Activated T-helper 17 cell treated with anti-CD3 and anti-CD28 coated beads, Interleukin-2, amount 50 U/mL, for 72 hours (primary cell): ENCODE measurements around the gene PCSK7. TPM values are rescaled to one million over a fixed set of nuclear protein-coding genes. Genes with fewer than 3 reads are reported as not detected.

Source experiments
- ATAC-seq: fragments of 150-1000 bp; cut with Tn5 transposase; replicated peaks from 2 replicates; pipeline ENCODE4 v1.10.0; 2021; ENCODE audit warnings: mild to moderate bottlenecking, moderate library complexity
- H3K27ac Mint-ChIP-seq: one replicate; pipeline ENCODE4 v1.8.0; 2022; ENCODE audit warnings: mixed read lengths
- H3K27me3 Mint-ChIP-seq: one replicate; pipeline ENCODE4 v1.8.0; 2022; ENCODE audit warnings: mixed read lengths
- H3K36me3 Mint-ChIP-seq: one replicate; pipeline ENCODE4 v1.8.0; 2022; ENCODE audit warnings: low read depth, mild to moderate bottlenecking, mixed read lengths
- H3K4me1 Mint-ChIP-seq: one replicate; pipeline ENCODE4 v1.8.0; 2022; ENCODE audit warnings: mixed read lengths
- H3K4me3 Mint-ChIP-seq: one replicate; pipeline ENCODE4 v1.8.0; 2022; ENCODE audit warnings: mild to moderate bottlenecking, mixed read lengths
- H3K9me3 Mint-ChIP-seq: one replicate; pipeline ENCODE4 v1.8.0; 2022; ENCODE audit warnings: mixed read lengths
- total RNA-seq, 2 donors: library from RNA; stranded (reverse); gene quantifications; one replicate each; pipeline ENCODE4 v1.2.3, GENCODE V29; 2022

PCSK7 gene
- total RNA-seq, 2 donors from 2014 or later, result 101 to 106 TPM

DNA sequence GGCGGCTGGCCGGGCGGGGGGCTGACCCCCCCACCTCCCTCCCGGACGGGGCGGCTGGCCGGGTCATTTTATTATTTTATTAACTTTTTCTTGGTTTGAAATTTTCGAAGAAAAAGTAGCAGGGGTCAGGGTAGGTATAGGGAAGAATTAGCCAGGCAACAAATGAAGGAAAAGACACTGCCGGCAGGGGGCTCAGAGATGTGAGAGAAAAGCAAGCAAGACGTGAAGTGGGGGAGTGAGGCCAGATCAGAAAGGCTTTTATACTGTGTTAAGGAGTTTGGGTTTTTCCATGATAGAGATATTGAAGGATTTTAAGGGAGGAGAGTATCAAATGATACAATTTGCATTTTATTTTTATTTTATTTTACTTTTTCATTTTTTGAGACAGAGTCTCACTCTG, 19.6 kb upstream of the PCSK7 start:
- Mint-ChIP-seq H3K27ac (no peak overlapping the region), H3K4me1 (peaks cover 5% of the 10 kb centered on the region), H3K4me3 (no peak overlapping the region), H3K27me3 (no peaks in the 10 kb centered on the region), H3K9me3 (no peaks in the 10 kb centered on the region), H3K36me3 (peaks cover 74% of the 10 kb centered on the region)
- ATAC-seq, result no peak

GRCh38 chr11:117249571-117249970, 17.7 kb upstream of the PCSK7 start:
- Mint-ChIP-seq H3K36me3 (peaks cover 81% of the 10 kb centered on the region), H3K4me3 (no peak overlapping the region), H3K27me3 (no peaks in the 10 kb centered on the region), H3K9me3 (no peaks in the 10 kb centered on the region), H3K27ac (peak overlapping the region; percentile 10), H3K4me1 (no peaks in the 10 kb centered on the region)
- no peak for ATAC-seq

DNA sequence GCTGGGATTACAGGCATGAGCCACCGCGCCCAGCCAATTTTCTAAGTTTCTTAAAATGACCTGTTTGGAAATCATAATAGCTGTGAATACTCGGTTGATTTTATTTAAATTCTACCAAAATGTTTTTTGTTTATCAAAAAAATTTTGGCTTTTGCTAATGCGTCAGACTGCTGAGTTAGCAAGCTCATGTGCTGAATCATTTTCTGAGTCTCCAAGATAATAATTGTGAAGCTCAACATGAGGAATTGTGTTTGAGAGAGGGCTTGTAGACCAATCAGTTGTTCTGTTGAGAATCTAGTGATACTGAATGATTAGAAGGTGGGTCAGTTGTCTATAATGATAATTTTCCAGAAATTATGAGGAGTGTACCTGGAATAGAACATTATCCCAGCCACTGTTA, 16.5 kb upstream of the PCSK7 start:
- Mint-ChIP-seq H3K4me3 (no peak overlapping the region), H3K36me3 (peaks cover 80% of the 10 kb centered on the region), H3K27ac (no peak overlapping the region), H3K9me3 (no peaks in the 10 kb centered on the region), H3K27me3 (no peaks in the 10 kb centered on the region), H3K4me1 (no peaks in the 10 kb centered on the region)
- no peak for ATAC-seq

DNA sequence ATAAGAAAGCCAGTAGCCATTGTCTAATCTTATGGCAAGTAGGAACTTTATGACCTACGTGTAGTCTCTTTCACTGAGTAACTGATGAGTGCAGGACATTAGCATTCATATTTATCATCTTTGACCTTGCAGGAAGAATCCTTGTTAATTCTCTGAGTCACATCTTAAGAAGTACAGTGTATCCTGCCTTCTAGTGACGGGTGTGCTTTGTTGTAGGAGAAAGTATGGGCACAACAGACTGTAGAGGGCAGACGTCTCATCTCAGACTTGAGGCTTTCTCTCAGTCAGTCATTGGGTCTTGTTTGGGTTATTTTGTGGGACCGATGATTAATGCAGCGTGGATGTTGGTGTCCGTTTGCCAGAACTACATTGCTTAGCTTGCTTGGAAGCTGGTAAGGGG, 7.4 kb upstream of the PCSK7 start:
- Mint-ChIP-seq H3K27me3 (no peaks in the 10 kb centered on the region), H3K4me3 (no peak overlapping the region), H3K27ac (peak overlapping the region; percentile 67), H3K4me1 (no peaks in the 10 kb centered on the region), H3K36me3 (peaks cover 48% of the 10 kb centered on the region), H3K9me3 (no peaks in the 10 kb centered on the region)
- ATAC-seq, result no peak

GRCh38 chr11:117238221-117238620, 6.3 kb upstream of the PCSK7 start:
- Mint-ChIP-seq H3K27me3 (no peaks in the 10 kb centered on the region), H3K36me3 (peaks cover 39% of the 10 kb centered on the region), H3K27ac (peak overlapping the region; percentile 67), H3K4me1 (peaks cover 5% of the 10 kb centered on the region), H3K4me3 (no peak overlapping the region), H3K9me3 (no peaks in the 10 kb centered on the region)
- ATAC-seq, result peak; percentile 92

GRCh38 chr11:117232911-117233409, 1.1 kb upstream of the PCSK7 start:
- no peaks in the 10 kb centered on the region for H3K27me3 Mint-ChIP-seq
- H3K9me3 Mint-ChIP-seq, result no peaks in the 10 kb centered on the region
- peaks cover 42% of the 10 kb centered on the region for H3K36me3 Mint-ChIP-seq
- peaks cover 28% of the 10 kb centered on the region for H3K4me1 Mint-ChIP-seq
- ATAC-seq, result no peak
- H3K27ac Mint-ChIP-seq, result peak overlapping the region; percentile 87
- H3K4me3 Mint-ChIP-seq, result peak overlapping the region; percentile 89

DNA sequence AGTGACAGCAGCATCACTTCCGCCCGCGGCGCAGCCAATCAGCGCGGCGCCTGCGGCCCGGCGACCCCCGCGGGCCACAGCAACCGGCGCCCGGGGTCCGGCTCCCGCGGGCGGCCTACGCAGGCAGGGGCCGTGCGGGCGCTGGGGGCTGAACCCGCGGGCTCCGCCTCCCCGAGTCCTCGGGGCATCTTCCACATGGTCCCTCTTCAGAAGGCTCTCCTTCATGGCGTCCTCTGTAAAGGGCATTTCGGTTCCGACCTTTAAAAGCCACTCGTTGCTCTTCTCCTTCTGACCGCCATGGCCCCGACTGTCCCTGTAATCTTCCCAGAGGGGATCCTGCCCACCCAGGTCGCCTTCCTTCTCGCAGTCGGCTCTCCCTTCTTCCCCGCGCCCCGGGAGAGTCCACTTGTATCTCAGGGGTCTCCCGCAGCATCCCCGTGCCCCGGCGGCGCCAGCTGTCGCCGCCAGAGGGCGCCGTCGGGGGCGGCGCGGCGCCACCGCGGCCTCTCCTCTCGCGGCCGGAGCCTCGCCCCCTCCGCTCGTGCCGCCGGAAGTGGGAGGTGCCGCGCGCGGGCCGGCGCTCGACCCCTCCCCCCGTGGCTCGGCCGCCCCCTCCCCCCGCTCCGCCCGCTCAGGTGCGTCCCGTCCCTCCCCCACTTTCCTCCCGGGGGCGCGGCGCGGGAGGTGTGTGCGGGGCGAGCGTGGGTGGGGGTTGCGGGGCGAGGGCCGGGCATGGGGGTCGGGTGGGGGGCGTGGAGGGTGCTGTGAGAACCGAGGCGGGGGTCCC, 412 bp upstream of the PCSK7 start, which contains the start of gene RNF214:
Gene RNF214, plus strand, starts transcription at position 580 of the 787 bp plus-strand sequence. CDS start 1,602 bp downstream, outside the sequence.
- Mint-ChIP-seq H3K27me3 (no peaks in the 10 kb centered on the region), H3K27ac (peak within 1 kb of the TSS; percentile 98), H3K4me3 (peak within 1 kb of the TSS; percentile 89), H3K4me1 (peaks cover 29% of the 10 kb centered on the region), H3K36me3 (peaks cover 48% of the 10 kb centered on the region), H3K9me3 (no peaks in the 10 kb centered on the region)
- ATAC-seq, result peak; percentile 76

DNA sequence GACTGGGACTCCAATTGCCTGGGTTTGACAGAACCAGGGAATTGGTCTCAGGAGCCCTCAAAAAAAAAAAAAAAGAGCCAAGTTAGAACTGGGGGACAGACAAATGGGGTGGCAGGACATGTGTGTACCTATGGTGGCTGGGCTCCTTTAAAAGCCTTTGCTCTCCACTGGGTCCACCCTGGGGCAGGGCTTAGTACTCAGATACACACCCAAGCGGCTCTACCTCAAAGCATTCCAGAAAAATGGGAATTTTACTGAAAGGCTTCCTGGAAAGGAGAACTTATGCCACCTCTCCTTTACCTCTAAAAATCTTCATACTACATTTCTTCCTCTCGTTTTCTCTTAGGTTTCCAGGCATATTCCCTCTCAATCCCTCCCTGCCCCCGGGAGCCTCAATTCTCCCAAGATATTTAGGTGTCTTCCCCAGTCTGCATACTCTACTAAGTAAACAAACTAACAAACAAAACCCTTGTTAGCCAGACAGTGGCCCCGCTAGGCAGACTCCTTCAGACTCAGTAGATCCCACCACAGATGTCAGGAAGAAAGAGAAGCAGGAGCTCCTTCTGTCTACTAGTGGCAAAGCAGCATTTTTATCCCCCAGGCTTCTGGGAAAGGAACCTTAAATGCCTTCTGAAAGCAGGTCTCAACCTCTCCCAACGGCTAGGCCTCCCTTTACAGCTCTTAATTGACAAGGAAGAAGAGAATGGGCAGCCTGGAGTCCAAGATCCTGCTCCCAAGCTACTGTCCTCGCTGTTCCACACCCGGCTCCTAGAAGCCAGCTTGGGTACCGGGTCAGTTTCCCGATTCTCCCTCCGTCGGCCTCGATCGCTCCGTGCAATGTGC, 653 bp downstream of the PCSK7 start:
- no peaks in the 10 kb centered on the region for H3K9me3 Mint-ChIP-seq
- peak overlapping the region; percentile 98 for H3K27ac Mint-ChIP-seq
- H3K27me3 Mint-ChIP-seq, result no peaks in the 10 kb centered on the region
- H3K36me3 Mint-ChIP-seq, result peaks cover 59% of the 10 kb centered on the region
- peaks cover 33% of the 10 kb centered on the region for H3K4me1 Mint-ChIP-seq
- peak overlapping the region; percentile 89 for H3K4me3 Mint-ChIP-seq
- no peak for ATAC-seq

- H3K4me1 Mint-ChIP-seq, result peaks cover 33% of the 10 kb centered on the region
- ATAC-seq, result peak; percentile 68
- H3K27ac Mint-ChIP-seq, result peak overlapping the region; percentile 98
- peak overlapping the region; percentile 89 for H3K4me3 Mint-ChIP-seq
- no peaks in the 10 kb centered on the region for H3K27me3 Mint-ChIP-seq
- no peaks in the 10 kb centered on the region for H3K9me3 Mint-ChIP-seq
- peaks cover 67% of the 10 kb centered on the region for H3K36me3 Mint-ChIP-seq
Measured at GRCh38 chr11:117230286-117230961, 1.4 kb downstream of the PCSK7 start.

DNA sequence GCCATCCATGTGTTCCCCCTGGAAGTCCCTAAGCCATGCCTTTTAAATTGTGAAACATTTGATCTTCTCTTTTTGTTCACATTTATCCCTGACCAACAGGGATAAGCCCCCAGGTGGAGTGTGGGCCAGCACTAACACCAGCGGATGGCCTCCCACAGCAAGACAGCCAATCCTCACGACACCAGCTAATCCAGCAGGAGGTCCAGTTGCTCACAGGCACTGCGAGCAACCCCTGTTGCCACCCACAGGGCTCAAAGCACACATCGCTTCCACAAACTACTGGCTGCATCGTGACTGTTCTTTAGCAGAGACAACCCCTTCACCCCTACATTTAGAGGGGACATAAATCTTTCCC, 2.0 kb downstream of the PCSK7 start:
- H3K4me1 Mint-ChIP-seq, result peaks cover 33% of the 10 kb centered on the region

DNA sequence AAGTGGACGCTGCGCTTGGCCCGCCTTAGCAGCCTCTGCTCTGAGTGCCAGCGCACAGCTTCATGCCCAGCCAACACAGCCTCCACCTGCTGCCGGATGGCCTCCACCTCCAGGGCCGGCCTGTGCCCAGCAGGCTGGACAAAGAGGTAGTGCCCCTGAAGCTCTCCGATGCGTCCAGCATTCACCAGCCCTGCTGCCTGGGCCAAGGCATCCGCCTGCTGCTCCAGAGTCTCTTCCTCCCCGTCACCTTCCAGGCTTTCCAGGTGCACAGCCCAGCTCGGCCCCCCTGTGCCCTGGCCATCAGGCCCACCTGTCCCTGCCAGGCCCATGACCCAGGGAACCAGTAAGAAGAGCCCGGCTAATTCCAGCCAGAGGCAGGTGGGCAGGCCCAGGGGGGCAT, 2.5 kb downstream of the PCSK7 start:
- peaks cover 33% of the 10 kb centered on the region for H3K4me1 Mint-ChIP-seq
- H3K9me3 Mint-ChIP-seq, result no peaks in the 10 kb centered on the region
- peak overlapping the region; percentile 98 for H3K27ac Mint-ChIP-seq
- H3K4me3 Mint-ChIP-seq, result peak overlapping the region; percentile 89
- ATAC-seq, result no peak
- peaks cover 77% of the 10 kb centered on the region for H3K36me3 Mint-ChIP-seq
- no peaks in the 10 kb centered on the region for H3K27me3 Mint-ChIP-seq

More for the DNA sequence above, 2.0 kb downstream of the PCSK7 start:
- no peaks in the 10 kb centered on the region for H3K27me3 Mint-ChIP-seq
- H3K27ac Mint-ChIP-seq, result peak overlapping the region; percentile 98
- H3K36me3 Mint-ChIP-seq, result peaks cover 72% of the 10 kb centered on the region
- no peaks in the 10 kb centered on the region for H3K9me3 Mint-ChIP-seq
- peak; percentile 1 for ATAC-seq
- H3K4me3 Mint-ChIP-seq, result peak overlapping the region; percentile 89

DNA sequence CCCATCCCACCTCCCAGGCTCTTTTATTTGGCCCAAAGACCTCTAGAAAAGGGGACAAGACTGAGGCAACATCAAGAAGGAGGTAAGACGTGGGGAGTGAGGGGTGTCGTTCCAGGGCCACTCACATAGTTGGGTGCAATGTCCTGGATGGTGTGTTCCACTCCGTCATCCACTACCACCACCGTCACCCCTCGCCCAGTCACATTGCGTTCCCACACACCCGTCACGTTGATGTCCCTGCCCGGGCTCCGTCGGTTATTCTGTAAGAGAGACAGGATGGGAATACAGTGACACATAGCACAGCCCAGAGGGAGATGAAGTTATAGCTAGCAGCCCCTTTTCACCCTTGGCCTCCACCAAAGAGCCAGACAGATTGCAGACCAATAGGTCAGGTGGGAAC, 3.8 kb downstream of the PCSK7 start:
- Mint-ChIP-seq H3K27me3 (no peaks in the 10 kb centered on the region), H3K27ac (peak overlapping the region; percentile 98), H3K9me3 (no peaks in the 10 kb centered on the region), H3K36me3 (peaks cover 90% of the 10 kb centered on the region), H3K4me3 (peak overlapping the region; percentile 13), H3K4me1 (peaks cover 27% of the 10 kb centered on the region)
- no peak for ATAC-seq

DNA sequence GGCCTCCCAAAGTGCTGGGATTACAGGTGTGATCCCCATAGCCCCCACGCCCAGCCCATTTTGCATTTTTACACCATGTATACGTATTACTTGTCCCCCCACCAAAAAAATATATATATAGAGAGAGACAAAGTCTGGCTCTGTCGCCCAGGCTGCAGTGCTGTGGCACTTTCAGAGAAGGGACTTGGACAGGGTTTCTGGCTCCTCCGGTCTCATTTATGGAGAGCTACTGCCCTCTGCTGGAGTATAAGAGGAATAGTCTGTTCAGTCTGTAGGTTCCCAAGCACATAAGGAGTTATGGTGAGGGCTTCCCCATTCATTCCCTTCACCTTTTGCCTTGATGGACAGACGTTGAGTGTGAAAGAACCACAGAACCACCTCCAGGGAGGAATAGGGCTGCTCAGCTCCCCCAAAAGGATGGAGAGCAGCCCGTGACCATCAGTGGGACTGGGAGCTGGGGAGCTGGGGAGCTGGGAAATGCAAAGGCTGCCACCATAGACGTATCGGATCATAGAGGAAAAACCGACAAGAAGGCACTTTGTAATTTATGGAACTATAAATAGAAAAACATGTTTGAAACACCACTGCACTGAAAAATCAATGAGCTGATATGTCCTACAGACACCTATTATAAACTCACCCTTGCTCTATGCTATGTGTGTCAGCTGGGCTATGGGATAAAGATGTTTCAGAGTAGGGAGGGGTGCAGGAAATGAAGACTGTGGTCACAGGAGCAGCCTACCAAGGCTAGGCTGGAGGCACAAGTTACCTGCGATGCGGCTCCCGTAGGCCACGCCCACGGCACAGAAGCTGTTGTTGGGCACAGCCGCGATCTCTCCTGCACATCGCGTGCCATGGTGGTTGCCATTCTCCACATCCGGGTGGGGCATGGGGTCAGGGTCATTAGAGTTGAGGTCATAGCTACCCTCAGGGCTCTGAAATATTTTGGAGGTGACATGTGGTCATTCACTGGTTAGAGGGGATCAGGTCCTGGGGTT, 5.2 kb downstream of the PCSK7 start:
- Mint-ChIP-seq H3K4me3 (peak overlapping the region; percentile 9), H3K27me3 (no peaks in the 10 kb centered on the region), H3K9me3 (no peaks in the 10 kb centered on the region), H3K36me3 (peaks cover 100% of the 10 kb centered on the region), H3K4me1 (peaks cover 27% of the 10 kb centered on the region), H3K27ac (peak overlapping the region; percentile 43)
- ATAC-seq, result peak; percentile 52
